Smooth muscle cell of the umbilical artery (primary cell): ENCODE data around the gene TRIAP1. TPM values are rescaled to one million over a fixed set of nuclear protein-coding genes. Genes with fewer than 3 reads are reported as not detected.

ENCODE experiments used
- total RNA-seq: library from RNA; depleted of rRNA; stranded (reverse); fragments of >200 nt; gene quantifications from 2 replicates; pipeline ENCODE4 v1.2.3, GENCODE V29; 2014

TRIAP1 gene
- 19.3 and 24.9 TPM in 2 replicates for total RNA-seq

DNA sequence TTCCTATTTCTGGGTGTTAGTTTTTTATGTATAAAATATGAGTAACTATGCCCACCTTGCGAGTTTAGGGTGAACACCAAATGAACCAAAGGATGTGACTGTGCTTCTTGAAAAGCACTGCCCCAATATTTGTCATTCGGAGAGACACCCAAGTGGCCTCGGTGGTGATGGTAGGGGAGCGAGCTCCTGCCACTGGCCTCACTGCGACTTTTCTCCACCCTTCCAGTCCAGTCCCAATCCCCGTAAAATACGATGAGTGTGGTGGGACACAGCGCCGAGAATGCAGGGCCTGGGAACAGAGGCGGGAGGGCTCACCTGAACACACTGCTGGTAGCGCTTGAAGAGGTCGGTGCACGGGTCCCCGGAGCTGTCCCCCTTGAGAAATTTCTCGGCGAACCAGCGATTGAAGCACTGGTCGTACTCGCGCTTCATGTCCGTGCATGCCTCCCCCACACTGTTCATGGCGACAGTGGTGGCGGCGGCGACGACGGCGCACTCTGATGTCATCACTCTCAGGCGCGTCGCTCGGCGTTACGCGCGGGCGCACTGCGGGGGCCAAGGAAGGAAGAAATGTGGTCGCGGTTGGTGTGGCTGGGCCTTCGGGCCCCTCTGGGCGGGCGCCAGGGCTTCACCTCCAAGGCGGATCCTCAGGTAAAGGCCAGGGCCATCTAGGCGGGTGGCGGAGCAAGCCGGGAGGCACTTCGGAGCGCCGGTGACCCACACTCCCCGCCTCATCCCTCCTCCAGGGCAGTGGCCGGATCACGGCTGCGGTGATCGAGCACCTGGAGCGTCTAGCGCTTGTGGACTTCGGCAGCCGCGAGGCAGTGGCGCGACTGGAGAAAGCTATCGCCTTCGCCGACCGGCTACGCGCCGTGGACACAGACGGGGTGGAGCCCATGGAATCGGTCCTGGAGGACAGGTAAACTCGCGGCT is at the start of gene TRIAP1, which contains the start of gene GATC:
Gene TRIAP1, minus strand, starts transcription at position 474 of the 933 bp plus-strand sequence. Its CDS starts 12 bp downstream, at position 462.
Gene GATC, plus strand, starts transcription at position 534 of the 933 bp plus-strand sequence. Its CDS starts 37 bp downstream, at position 571.

GRCh38 chr12:120469450-120470149 is 23.4 kb upstream of the TRIAP1 start, which contains the start of gene SRSF9:
TSS of gene SRSF9 (minus strand) at chr12:120469748. CDS start at chr12:120469609, 139 bp downstream.

GRCh38 chr12:120437735-120438494 is 8.3 kb downstream of the TRIAP1 start, which contains the start of gene COX6A1:
TSS of gene COX6A1 (plus strand) at chr12:120438113. CDS start at chr12:120438127, 14 bp downstream.

Other genes starting within 250 kb of the TRIAP1 start
- gene RPLP0, start 245.3 kb downstream of the TRIAP1 start, total RNA-seq: 1,799 and 3,968 TPM in 2 replicates
- 22.9 and 87.4 TPM in 2 replicates for gene PXN, start 180.7 kb downstream of the TRIAP1 start, total RNA-seq
- gene RNU4-2, start 154.5 kb downstream of the TRIAP1 start, total RNA-seq: under 0.01 TPM in 2 replicates
- gene RNU4-1, start 153.1 kb downstream of the TRIAP1 start, total RNA-seq: under 0.01 TPM in 1 of 2 replicates, not detected in the other
- gene SIRT4, start 144.1 kb downstream of the TRIAP1 start, total RNA-seq: 0.69 and 2.7 TPM in 2 replicates
- not detected in 2 replicates for gene PLA2G1B, start 118.6 kb downstream of the TRIAP1 start, total RNA-seq
- gene MSI1, start 77.2 kb downstream of the TRIAP1 start, total RNA-seq: not detected in 2 replicates
- 267 and 524 TPM in 2 replicates for gene COX6A1, start 8.3 kb downstream of the TRIAP1 start, total RNA-seq
- gene GATC, start 60 bp upstream of the TRIAP1 start, total RNA-seq: 18.4 and 23.9 TPM in 2 replicates
- 190 and 243 TPM in 2 replicates for gene SRSF9, start 23.4 kb upstream of the TRIAP1 start, total RNA-seq
- gene DYNLL1, start 49.7 kb upstream of the TRIAP1 start, total RNA-seq: 255 and 301 TPM in 2 replicates
- 30.5 and 33.6 TPM in 2 replicates for gene COQ5, start 82.8 kb upstream of the TRIAP1 start, total RNA-seq
- 137 and 223 TPM in 2 replicates for gene RNF10, start 88.0 kb upstream of the TRIAP1 start, total RNA-seq
- 43.0 and 57.9 TPM in 2 replicates for gene POP5, start 135.0 kb upstream of the TRIAP1 start, total RNA-seq
- gene CABP1, start 194.2 kb upstream of the TRIAP1 start, total RNA-seq: 4.2 and 7.2 TPM in 2 replicates
- gene MLEC, start 240.8 kb upstream of the TRIAP1 start, total RNA-seq: 229 and 265 TPM in 2 replicates